HUES64 (cell line): ENCODE measurements around the gene MYH14.
"Not testable (repeated sequence)": the region's sequence is repeated elsewhere in the genome, so short reads cannot be mapped to it uniquely, and the experiment has no call there.

Experiments used
- H3K27ac ChIP-seq: 2 replicates; pipeline ENCODE4 v1.7.0; 2013; ENCODE audit warnings: low read depth, low read length, inconsistent platforms
- H3K27me3 ChIP-seq: 2 replicates; pipeline ENCODE4 v1.6.1; 2013; ENCODE audit warnings: mild to moderate bottlenecking, low read length; ENCODE audit not compliant: insufficient read depth
- H3K36me3 ChIP-seq: 2 replicates; pipeline ENCODE4 v1.6.1; 2013; ENCODE audit warnings: mild to moderate bottlenecking, low read length; ENCODE audit not compliant: insufficient read depth
- H3K4me1 ChIP-seq: 2 replicates; pipeline ENCODE4 v1.6.1; 2013; ENCODE audit warnings: mild to moderate bottlenecking, low read length, moderate library complexity; ENCODE audit not compliant: insufficient read depth
- H3K4me3 ChIP-seq: 2 replicates; pipeline ENCODE4 v1.5.1; 2013; ENCODE audit warnings: mild to moderate bottlenecking, low read length, moderate library complexity
- H3K9ac ChIP-seq: 2 replicates; pipeline ENCODE4 v1.6.1; 2013; ENCODE audit warnings: mild to moderate bottlenecking, low read depth, low read length
- H3K9me3 ChIP-seq: 2 replicates; pipeline ENCODE4 v1.6.1; 2013; ENCODE audit warnings: low read depth, low read length; ENCODE audit not compliant: insufficient read depth
- WGBS: fragments of 150-250, 120-280 bp; methylation state at CpG from one replicate; pipeline ENCODE4 v1.1.7; 2013; ENCODE audit warnings: missing lambda C conversion rate; 5-methylcytosine and 5-hydroxymethylcytosine counted together

MYH14 gene

DNA sequence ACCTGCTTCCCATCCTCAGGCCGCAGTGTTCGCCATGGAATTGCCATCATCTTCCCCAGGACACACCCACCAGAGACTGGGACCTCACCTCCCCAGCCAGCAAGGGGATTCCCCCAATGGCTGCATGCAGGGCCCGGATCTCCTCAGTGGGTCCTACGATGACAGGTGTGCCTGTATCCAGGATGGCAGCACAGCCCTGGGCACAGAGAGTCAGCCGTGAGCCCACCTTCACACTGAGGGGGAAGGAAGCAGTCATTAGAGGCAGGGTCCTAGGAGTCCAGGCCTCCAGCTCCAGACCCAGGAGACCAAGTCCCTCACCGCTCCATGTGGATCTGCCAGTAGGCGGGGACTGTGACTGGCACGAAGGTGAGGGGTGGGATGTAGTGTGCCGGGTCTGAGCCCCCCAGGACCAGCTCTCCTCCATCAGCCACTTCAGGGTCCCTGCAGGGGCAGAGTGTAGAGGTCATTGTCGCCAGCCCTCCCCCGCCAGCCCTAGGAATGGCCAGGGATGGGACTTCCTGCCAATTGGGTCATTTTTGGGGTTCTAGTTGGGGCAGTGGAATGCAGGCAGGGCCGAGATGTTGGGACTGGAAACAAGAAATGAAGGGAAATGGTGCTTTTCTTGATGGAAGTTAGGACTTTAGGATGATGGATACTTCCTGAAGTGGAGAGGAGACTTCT, 131.5 kb downstream of the MYH14 start:
- Histone ChIP-seq H3K9me3 (peaks cover 19% of the 10 kb centered on the region), H3K9ac (no peak overlapping the region), H3K4me1 (no peaks in the 10 kb centered on the region), H3K27me3 (no peaks in the 10 kb centered on the region), H3K4me3 (no peak overlapping the region), H3K36me3 (no peaks in the 10 kb centered on the region), H3K27ac (no peak overlapping the region)
- 90% methylated on average over 12 of the region's 12 CpGs for WGBS

- H3K36me3 ChIP-seq, H3K9ac ChIP-seq, H3K27me3 ChIP-seq, H3K27ac ChIP-seq, H3K4me1 ChIP-seq, H3K4me3 ChIP-seq: not testable (repeated sequence)
- 83% methylated on average over 5 of the region's 6 CpGs for WGBS
- peaks cover 22% of the 10 kb centered on the region for H3K9me3 ChIP-seq
Observed at GRCh38 chr19:50337031-50337430, 133.6 kb downstream of the MYH14 start.

- no peak overlapping the region for H3K9ac ChIP-seq
- no peaks in the 10 kb centered on the region for H3K36me3 ChIP-seq
- peaks cover 18% of the 10 kb centered on the region; the same call in 1 of the 2 replicates for H3K9me3 ChIP-seq
- H3K4me1 ChIP-seq = no peaks in the 10 kb centered on the region
- no peaks in the 10 kb centered on the region for H3K27me3 ChIP-seq
- H3K4me3 ChIP-seq = no peak overlapping the region
- H3K27ac ChIP-seq = no peak overlapping the region
Observed at GRCh38 chr19:50340331-50340730, 136.9 kb downstream of the MYH14 start.

- Histone ChIP-seq H3K4me1 (no peaks in the 10 kb centered on the region), H3K27me3 (no peaks in the 10 kb centered on the region), H3K36me3 (no peaks in the 10 kb centered on the region), H3K9me3 (peaks cover 14% of the 10 kb centered on the region; the same call in 1 of the 2 replicates), H3K27ac (no peak overlapping the region), H3K9ac (no peak overlapping the region), H3K4me3 (no peak overlapping the region)
- WGBS = 85% methylated on average over 3 of the region's 3 CpGs
Observed at GRCh38 chr19:50341091-50341564, 137.7 kb downstream of the MYH14 start.

DNA sequence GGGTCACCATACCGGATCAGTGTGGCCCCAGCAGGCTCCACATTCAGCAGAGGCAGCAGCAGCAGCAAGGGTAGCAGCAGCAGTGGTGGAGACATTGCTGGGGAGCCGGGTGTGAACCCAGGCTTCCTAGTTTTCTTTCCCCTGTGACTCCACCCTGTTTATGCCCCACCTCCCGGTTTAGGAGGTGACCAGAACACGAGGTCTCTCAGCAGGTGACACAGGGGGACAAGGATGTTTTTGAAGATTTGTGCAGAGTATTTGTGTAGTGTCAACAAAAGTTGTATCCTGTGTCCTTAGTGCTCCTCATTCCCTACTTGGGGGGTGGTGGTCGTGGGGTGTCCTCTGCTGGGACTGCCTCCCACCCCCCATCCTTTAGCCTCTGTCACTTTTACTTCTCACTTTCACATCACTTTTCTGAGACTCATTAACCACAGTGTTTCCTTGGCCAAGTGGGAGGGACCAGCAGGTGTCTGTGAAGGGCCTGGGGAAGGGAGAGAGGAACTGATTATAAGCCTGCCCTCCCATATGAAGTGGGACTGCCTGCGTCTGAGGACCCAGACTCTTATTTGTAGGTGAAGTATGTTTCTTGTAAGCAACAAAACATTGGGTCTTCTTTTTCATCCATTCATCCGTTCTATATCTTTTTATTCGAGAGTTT, 141.4 kb downstream of the MYH14 start:
- no peaks in the 10 kb centered on the region for H3K4me1 ChIP-seq
- peaks cover 10% of the 10 kb centered on the region; the same call in 1 of the 2 replicates for H3K9me3 ChIP-seq
- WGBS = 78% methylated on average over 6 of the region's 8 CpGs
- no peaks in the 10 kb centered on the region for H3K27me3 ChIP-seq
- no peaks in the 10 kb centered on the region for H3K36me3 ChIP-seq
- no peak overlapping the region for H3K9ac ChIP-seq
- no peak overlapping the region for H3K27ac ChIP-seq
- H3K4me3 ChIP-seq = no peak overlapping the region

GRCh38 chr19:50347089-50347581, 143.7 kb downstream of the MYH14 start:
- H3K9ac ChIP-seq, H3K36me3 ChIP-seq: not testable (repeated sequence)
- 82% methylated on average over 5 of the region's 8 CpGs for WGBS

DNA sequence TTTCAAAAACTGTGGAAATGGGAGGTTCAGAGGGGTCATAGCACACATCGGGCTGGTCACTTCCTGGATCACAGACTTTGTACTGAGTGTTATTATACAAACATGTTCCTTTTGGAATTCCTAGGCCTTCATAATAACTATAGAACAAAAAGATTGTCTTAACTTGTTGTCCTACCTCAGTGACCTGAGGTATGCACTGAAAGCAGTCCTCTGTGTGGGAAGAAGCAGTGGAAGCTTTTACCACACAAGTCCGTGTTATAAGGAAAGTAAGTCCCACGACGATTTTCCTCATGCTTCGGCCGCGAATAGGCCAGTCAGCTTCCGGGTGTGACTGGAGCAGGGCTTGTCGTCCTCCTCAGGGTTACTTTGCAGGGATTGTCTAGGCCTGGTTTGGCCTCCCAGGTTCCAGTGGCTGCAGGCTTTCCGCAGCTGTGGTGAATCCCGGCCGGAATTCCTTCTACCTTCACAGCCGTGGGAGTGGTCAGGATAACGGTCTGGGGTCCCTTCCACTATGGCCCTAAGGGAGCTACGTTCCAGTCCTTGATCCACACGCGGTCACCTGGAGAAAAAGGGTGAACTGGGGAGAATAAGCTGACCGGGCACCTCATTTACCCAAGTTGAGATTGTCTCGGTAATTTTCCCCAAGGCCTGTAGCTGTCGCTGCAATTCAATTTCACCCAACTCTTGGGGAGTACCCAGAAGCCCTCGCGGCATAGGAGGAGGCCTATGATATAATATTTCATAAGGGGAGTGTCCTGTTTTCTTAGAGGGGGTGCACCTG, 146.0 kb downstream of the MYH14 start:
- Histone ChIP-seq H3K9me3 (peaks cover 6% of the 10 kb centered on the region; the same call in 1 of the 2 replicates), H3K27me3 (no peaks in the 10 kb centered on the region), H3K27ac (no peak overlapping the region), H3K4me3 (no peak overlapping the region), H3K9ac (no peak overlapping the region), H3K4me1 (no peaks in the 10 kb centered on the region), H3K36me3 (no peaks in the 10 kb centered on the region)
- 86% methylated on average over 20 of the region's 22 CpGs for WGBS

More at GRCh38 chr19:50347089-50347581, 143.7 kb downstream of the MYH14 start:
- not testable (repeated sequence) for H3K27me3 ChIP-seq, H3K27ac ChIP-seq, H3K9me3 ChIP-seq, H3K4me1 ChIP-seq, H3K4me3 ChIP-seq

DNA sequence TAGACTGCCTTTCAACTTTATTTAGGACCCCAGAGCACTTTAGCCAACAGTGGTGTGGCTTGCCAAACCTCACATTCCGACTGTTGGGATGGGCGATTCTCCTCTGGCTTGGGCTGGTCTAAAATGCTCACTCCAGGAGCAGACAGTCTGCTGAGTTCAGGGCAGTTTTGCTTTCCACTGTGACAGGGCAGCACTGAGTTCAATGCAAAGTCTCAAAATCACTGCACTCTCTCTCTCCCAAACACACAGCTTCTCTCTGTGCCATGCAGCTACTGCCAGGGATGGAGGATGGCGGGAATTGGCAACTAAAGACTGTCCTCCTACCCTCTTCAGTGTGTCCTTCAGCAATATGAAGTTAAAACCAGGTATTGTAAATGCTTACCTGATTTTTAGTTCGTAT, 148.8 kb downstream of the MYH14 start:
- H3K9ac ChIP-seq = no peak overlapping the region
- no peaks in the 10 kb centered on the region for H3K4me1 ChIP-seq
- WGBS = 84% methylated on average over 4 of the region's 4 CpGs
- H3K9me3 ChIP-seq = no peaks in the 10 kb centered on the region
- H3K4me3 ChIP-seq = no peak overlapping the region
- H3K27me3 ChIP-seq = no peaks in the 10 kb centered on the region
- H3K36me3 ChIP-seq = no peaks in the 10 kb centered on the region
- no peak overlapping the region for H3K27ac ChIP-seq

GRCh38 chr19:50353487-50353880, 150.1 kb downstream of the MYH14 start:
- WGBS = 92% methylated on average over 7 of the region's 7 CpGs

DNA sequence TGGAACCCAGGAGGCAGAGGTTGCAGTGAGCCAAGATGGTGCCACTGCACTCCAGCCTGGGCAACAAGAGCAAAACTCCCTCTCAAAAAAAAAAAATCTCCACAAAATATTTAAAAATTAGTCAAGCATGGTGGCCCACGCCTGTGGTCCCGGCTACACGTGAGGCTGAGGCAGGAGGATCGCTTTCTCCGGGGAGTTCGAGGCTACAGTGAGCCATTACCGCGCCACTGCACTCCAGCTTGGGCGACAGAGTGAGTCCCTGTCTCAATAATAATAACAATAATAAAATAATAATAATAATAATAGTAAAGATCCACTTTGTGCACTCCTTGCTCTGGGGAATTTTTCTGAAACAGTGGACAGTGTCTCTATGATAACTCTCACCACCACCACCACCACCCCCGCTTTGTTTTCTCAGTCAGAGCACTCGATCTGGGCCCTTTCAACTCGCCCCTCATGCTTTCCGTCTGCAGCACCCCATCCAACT, 153.3 kb downstream of the MYH14 start:
- Histone ChIP-seq H3K9me3 (no peaks in the 10 kb centered on the region), H3K27ac (no peak overlapping the region), H3K27me3 (no peaks in the 10 kb centered on the region), H3K4me1 (no peaks in the 10 kb centered on the region), H3K9ac (no peak overlapping the region), H3K36me3 (no peaks in the 10 kb centered on the region), H3K4me3 (no peak overlapping the region)
- WGBS = 46% methylated on average over 12 of the region's 13 CpGs

More at GRCh38 chr19:50353487-50353880, 150.1 kb downstream of the MYH14 start:
- not testable (repeated sequence) for H3K36me3 ChIP-seq, H3K9ac ChIP-seq, H3K4me1 ChIP-seq, H3K9me3 ChIP-seq, H3K27ac ChIP-seq, H3K4me3 ChIP-seq, H3K27me3 ChIP-seq
